ENCODE measurements around the gene TREM1. TPM values are rescaled to one million over a fixed set of nuclear protein-coding genes. Genes with fewer than 3 reads are reported as not detected.

TREM1 gene
- polyA plus RNA-seq, 1 experiment, result 0.20 TPM

DNA sequence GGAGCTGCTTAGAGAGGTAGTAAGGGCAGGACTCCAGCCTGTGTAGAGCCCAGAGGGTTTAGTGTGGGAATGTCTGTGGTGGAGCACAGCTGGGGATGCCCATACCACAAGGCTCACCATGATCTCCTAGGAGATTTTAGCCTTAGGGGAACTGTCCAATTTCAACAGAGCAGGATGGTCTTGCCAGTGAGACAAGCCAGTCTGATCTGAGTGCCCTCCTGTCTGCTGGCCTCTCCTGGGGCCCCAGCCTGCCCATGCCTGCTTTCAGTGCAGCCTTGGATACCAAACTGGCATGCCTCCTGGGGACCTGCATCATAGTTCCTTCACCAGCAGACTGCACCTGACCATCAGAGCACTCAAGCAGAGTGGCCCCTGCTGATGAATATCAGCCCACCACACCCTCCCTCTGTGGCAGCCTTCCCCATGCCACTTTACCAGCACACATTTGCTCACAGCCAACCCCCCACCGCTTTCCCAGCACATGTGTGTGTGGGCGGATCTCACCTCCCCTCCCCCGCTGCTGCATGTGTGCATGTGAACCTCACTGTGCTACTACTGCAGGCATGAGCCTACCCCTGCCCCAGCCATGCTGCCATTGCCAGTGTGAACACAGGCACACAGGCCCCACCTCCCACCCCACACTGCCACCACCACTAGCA is 7.9 kb upstream of the TREM1 start:
- DNase-seq (ENCODE audit: low read depth), result no peak
- CTCF ChIA-PET, result no interaction called here

DNA sequence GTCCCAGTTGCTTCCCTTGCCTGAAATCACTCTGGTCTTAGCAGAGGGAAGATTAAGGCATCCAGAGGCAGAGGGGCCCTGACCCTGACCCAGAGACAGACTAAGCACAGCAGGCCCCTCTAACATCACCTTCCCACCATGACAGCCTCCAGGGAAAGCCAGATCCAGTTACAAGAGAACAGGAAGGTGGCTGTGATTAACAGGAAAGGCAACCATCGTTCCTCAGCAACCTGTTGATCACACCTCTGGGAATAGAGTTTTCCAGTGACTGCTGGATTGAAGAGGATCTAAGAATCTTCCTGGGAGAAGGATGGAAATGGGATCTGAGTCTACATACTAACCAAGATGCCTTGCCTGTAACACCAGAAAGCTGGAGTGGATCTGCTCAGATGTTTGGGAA is 5.2 kb upstream of the TREM1 start:
- POLR2A ChIA-PET, result no interaction called here
- H3K27me3 ChIP-seq (ENCODE audit: control insufficient read depth, insufficient read depth, low read length), result no peaks in the 10 kb centered on the region
- H3K36me3 ChIP-seq (ENCODE audit: control insufficient read depth, insufficient read depth, low read length), result no peaks in the 10 kb centered on the region
- no peak overlapping the region for H3K4me3 ChIP-seq (ENCODE audit: low read depth, low read length)
- DNase-seq (ENCODE audit: low read depth), result no peak
- no peak for TF ChIP-seq CTCF (IDR thresholded peaks at IDR 0.05; ENCODE audit: insufficient read depth, low read depth, low read length)
- CTCF ChIA-PET, result no interaction called here

More for the DNA sequence above, 7.9 kb upstream of the TREM1 start:
- Histone ChIP-seq H3K27me3 (ENCODE audit: control insufficient read depth, insufficient read depth, low read length) (no peaks in the 10 kb centered on the region), H3K4me3 (ENCODE audit: low read depth, low read length) (no peak overlapping the region), H3K36me3 (ENCODE audit: control insufficient read depth, insufficient read depth, low read length) (no peaks in the 10 kb centered on the region)
- no peak for TF ChIP-seq CTCF (IDR thresholded peaks at IDR 0.05; ENCODE audit: insufficient read depth, low read depth, low read length)
- POLR2A ChIA-PET, result interaction anchor here (0.6 kb wide), 1 partner anchor 228 kb away, joined by 4 read pairs; no protein-coding TSS in a partner anchor

DNA sequence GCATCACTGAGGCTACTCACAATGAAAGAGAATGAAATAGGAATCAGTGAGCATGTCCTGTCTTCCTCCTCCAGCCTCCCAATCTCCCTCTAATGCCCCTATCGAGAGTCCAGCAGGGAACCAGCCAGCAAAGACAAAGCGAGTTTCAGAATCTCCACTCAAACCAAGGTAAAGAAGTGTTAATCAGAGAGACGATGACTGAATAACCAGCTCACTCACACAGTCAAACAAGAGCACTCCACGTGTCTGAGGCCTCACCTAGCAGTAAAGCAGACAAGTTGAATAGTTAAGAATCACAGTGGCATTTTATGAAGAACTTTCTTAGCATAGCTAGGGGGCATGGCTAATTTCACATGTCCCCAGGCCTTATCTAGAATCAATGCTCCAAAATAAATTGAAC is 3.3 kb upstream of the TREM1 start:
- Histone ChIP-seq H3K36me3 (ENCODE audit: control insufficient read depth, insufficient read depth, low read length) (no peaks in the 10 kb centered on the region), H3K4me3 (ENCODE audit: low read depth, low read length) (no peak overlapping the region), H3K27me3 (ENCODE audit: control insufficient read depth, insufficient read depth, low read length) (no peaks in the 10 kb centered on the region; the same call in 1 of the 2 replicates)
- no peak for TF ChIP-seq CTCF (IDR thresholded peaks at IDR 0.05; ENCODE audit: insufficient read depth, low read depth, low read length)
- no peak for DNase-seq (ENCODE audit: low read depth)
- POLR2A ChIA-PET, result no interaction called here
- CTCF ChIA-PET, result interaction anchor here (1.1 kb wide), 1 partner anchor 30 kb away, joined by 3 read pairs; no protein-coding TSS in a partner anchor

GRCh38 chr6:41288754-41289129 is 2.3 kb upstream of the TREM1 start:
- ChIA-PET POLR2A (no interaction called here), CTCF (interaction anchor here (1.2 kb wide), 2 partner anchors 10 to 18 kb away, joined by 3 read pairs; no protein-coding TSS in a partner anchor)
- TF ChIP-seq CTCF (IDR thresholded peaks at IDR 0.05; ENCODE audit: insufficient read depth, low read depth, low read length), result no peak
- no peak for DNase-seq (ENCODE audit: low read depth)
- Histone ChIP-seq H3K4me3 (ENCODE audit: low read depth, low read length) (no peak overlapping the region), H3K36me3 (ENCODE audit: control insufficient read depth, insufficient read depth, low read length) (no peaks in the 10 kb centered on the region), H3K27me3 (ENCODE audit: control insufficient read depth, insufficient read depth, low read length) (no peaks in the 10 kb centered on the region; the same call in 1 of the 2 replicates)

- no peak for DNase-seq (ENCODE audit: low read depth)
- no peak overlapping the region for H3K4me3 ChIP-seq (ENCODE audit: low read depth, low read length)
- no peak for TF ChIP-seq CTCF (IDR thresholded peaks at IDR 0.05; ENCODE audit: insufficient read depth, low read depth, low read length)
- POLR2A ChIA-PET, result no interaction called here
- H3K27me3 ChIP-seq (ENCODE audit: control insufficient read depth, insufficient read depth, low read length), result no peaks in the 10 kb centered on the region; the same call in 1 of the 2 replicates
- no peaks in the 10 kb centered on the region for H3K36me3 ChIP-seq (ENCODE audit: control insufficient read depth, insufficient read depth, low read length)
- CTCF ChIA-PET, result interaction anchor here (0.6 to 1.2 kb wide), 3 partner anchors 9 to 291 kb away, joined by 3 read pairs; no protein-coding TSS in a partner anchor
Observed at GRCh38 chr6:41288030-41288753, 1.7 kb upstream of the TREM1 start.
